CD8-positive, alpha-beta memory T cell (primary cell): ENCODE measurements around the gene CABP4. TPM values are rescaled to one million over a fixed set of nuclear protein-coding genes. Genes with fewer than 3 reads are reported as not detected.

Experiments used
- CTCF ChIA-PET: fragments of 350-600 bp; sonication (Branson Sonifier 250); formaldehyde crosslinking; loops from one replicate; lab custom pipeline; 2021; ENCODE audit warnings: antibody characterized with exemption; lab: Charles Lee
- POLR2A ChIA-PET: fragments of 350-600 bp; sonication (Branson Sonifier 250); formaldehyde crosslinking; loops from one replicate; lab custom pipeline; 2021; ENCODE audit warnings: antibody characterized with exemption; lab: Charles Lee
- DNase-seq, 5 donors: peaks; one replicate each; pipeline versions ENCODE4 v3.0.0 to v3.0.0-alpha.2; 2020 to 2022; ENCODE audit warnings: mixed read lengths in 1 of 5
- H3K27ac ChIP-seq: one replicate; pipeline ENCODE4 v1.7.0; 2013; ENCODE audit warnings: low read depth, mild to moderate bottlenecking, low read length, moderate library complexity
- H3K27me3 ChIP-seq: 2 replicates; pipeline ENCODE4 v1.7.0; 2013; ENCODE audit warnings: low read length, mild to moderate bottlenecking; ENCODE audit not compliant: insufficient read depth, poor library complexity, severe bottlenecking
- H3K36me3 ChIP-seq: 2 replicates; pipeline ENCODE4 v1.7.0; 2013; ENCODE audit warnings: mild to moderate bottlenecking, low read length, moderate library complexity; ENCODE audit not compliant: insufficient read depth
- H3K4me1 ChIP-seq: 2 replicates; pipeline ENCODE4 v1.7.0; 2013; ENCODE audit warnings: mild to moderate bottlenecking, low read length, moderate library complexity; ENCODE audit not compliant: insufficient read depth
- H3K4me3 ChIP-seq: 2 replicates; pipeline ENCODE4 v1.7.0; 2013; ENCODE audit warnings: mild to moderate bottlenecking, low read length
- H3K9me3 ChIP-seq: 2 replicates; pipeline ENCODE4 v1.7.0; 2013; ENCODE audit warnings: mild to moderate bottlenecking, low read length
- H3K27ac Mint-ChIP-seq, 8 donors: one replicate each; pipeline ENCODE4 v1.8.0; 2020 to 2021; ENCODE audit warnings: mixed read lengths in 8 of 8, mild to moderate bottlenecking in 6 of 8, inconsistent platforms in 3 of 8, moderate library complexity in 3 of 8
- H3K27me3 Mint-ChIP-seq, 2 donors: one replicate each; pipeline ENCODE4 v1.8.0; 2020 to 2021; ENCODE audit warnings: mixed read lengths in 2 of 2, mild to moderate bottlenecking in 1 of 2, moderate library complexity in 1 of 2
- H3K36me3 Mint-ChIP-seq, 3 donors: one replicate each; pipeline ENCODE4 v1.8.0; 2020 to 2021; ENCODE audit warnings: mixed read lengths in 3 of 3, inconsistent platforms in 1 of 3, mild to moderate bottlenecking in 1 of 3
- H3K4me1 Mint-ChIP-seq, 3 donors: one replicate each; pipeline ENCODE4 v1.8.0; 2020 to 2021; ENCODE audit warnings: mixed read lengths in 3 of 3, inconsistent platforms in 1 of 3, mild to moderate bottlenecking in 1 of 3
- H3K4me3 Mint-ChIP-seq, 7 donors: one replicate each; pipeline ENCODE4 v1.8.0; 2020 to 2021; ENCODE audit warnings: mixed read lengths in 7 of 7, mild to moderate bottlenecking in 6 of 7, moderate library complexity in 4 of 7, inconsistent platforms in 2 of 7
- H3K9me3 Mint-ChIP-seq, 5 donors: one replicate each; pipeline ENCODE4 v1.8.0; 2020 to 2022; ENCODE audit warnings: mixed read lengths in 5 of 5, mild to moderate bottlenecking in 3 of 5, moderate library complexity in 2 of 5, inconsistent platforms in 1 of 5
- polyA plus RNA-seq: library from polyadenylated mRNA; unstranded; fragments of 300-500 nt; fragmentation: Illumina TruSeq; gene quantifications from one replicate; pipeline ENCODE4 v1.2.3, GENCODE V29; 2021
- total RNA-seq, 2 experiments: library from RNA; stranded (reverse); gene quantifications; one replicate each; pipeline ENCODE4 v1.2.3, GENCODE V29; 2021

CABP4 gene
- total and polyA plus RNA-seq, 3 experiments from 2014 or later = 0.28 to 0.36 (median 0.33) TPM

- Mint-ChIP-seq H3K4me1 (peaks cover 75 to 84% (median 75%) of the 10 kb centered on the region in 3 donors), H3K27me3 (no peaks in the 10 kb centered on the region), H3K36me3 (peaks cover 0 to 13% (median 0%) of the 10 kb centered on the region in 3 donors), H3K27ac (peak overlapping the region; percentile 17 to 80 (median 66)), H3K4me3 (peak overlapping the region; percentile 3 to 74 (median 52)), H3K9me3 (no peaks in the 10 kb centered on the region)
- DNase-seq = no peak
- H3K27me3 ChIP-seq = no peaks in the 10 kb centered on the region
- no peak overlapping the region for H3K4me3 ChIP-seq
- ChIA-PET CTCF (interaction anchor here (0.6 to 9.8 kb wide), 7 partner anchors 10 to 136 kb away, joined by 3 to 108 read pairs (median 4); partner anchors contain the start of genes PPP1CA, PTPRCAP and TBC1D10C), POLR2A (interaction anchor here (0.6 to 4.1 kb wide), 9 partner anchors 7 to 55 kb away, joined by 3 to 30 read pairs (median 9); partner anchors contain the start of genes CABP4, PPP1CA, PTPRCAP and RAD9A)
- H3K4me1 ChIP-seq = peaks cover 89% of the 10 kb centered on the region
- H3K9me3 ChIP-seq = no peaks in the 10 kb centered on the region
- H3K27ac ChIP-seq = no peak overlapping the region
- no peaks in the 10 kb centered on the region for H3K36me3 ChIP-seq
These were observed 41.8 kb upstream of the CABP4 start for GRCh38 chr11:67413266-67413849.

- Histone ChIP-seq H3K27ac (no peak within 1 kb of the TSS), H3K4me3 (peak within 1 kb of the TSS; percentile 51), H3K4me1 (peaks cover 86% of the 10 kb centered on the region), H3K27me3 (no peaks in the 10 kb centered on the region), H3K9me3 (no peaks in the 10 kb centered on the region), H3K36me3 (no peaks in the 10 kb centered on the region)
- ChIA-PET POLR2A (interaction anchor here (1.6 to 5.9 kb wide), 5 partner anchors 13 to 92 kb away, joined by 5 to 111 read pairs (median 22); partner anchors contain the start of genes CDK2AP2, PPP1CA, PTPRCAP and RPS6KB2), CTCF (interaction anchor here (1.2 to 9.8 kb wide), 3 partner anchors 13 to 33 kb away, joined by 3 to 108 read pairs (median 6); partner anchors contain the start of genes PPP1CA, RPS6KB2 and TBC1D10C)
- peak in 1 of 5 donors; percentile 28 for DNase-seq
- H3K4me3 Mint-ChIP-seq = peak within 1 kb of the TSS; percentile 80 to 92 (median 87)
- no peaks in the 10 kb centered on the region for H3K9me3 Mint-ChIP-seq
- no peaks in the 10 kb centered on the region for H3K27me3 Mint-ChIP-seq
- H3K4me1 Mint-ChIP-seq = peaks cover 68 to 81% (median 76%) of the 10 kb centered on the region in 3 donors
- H3K36me3 Mint-ChIP-seq = peaks cover 0 to under 1% (median 0%) of the 10 kb centered on the region in 3 donors
- H3K27ac Mint-ChIP-seq = peak within 1 kb of the TSS; percentile 87 to 98 (median 93)
These were observed 39.5 kb upstream of the CABP4 start, which contains the start of gene CARNS1 for GRCh38 chr11:67415501-67416304. TSS of gene CARNS1 (plus strand) at chr11:67415678. CDS start at chr11:67416200, 522 bp downstream.

- H3K4me1 Mint-ChIP-seq = peaks cover 62 to 76% (median 70%) of the 10 kb centered on the region in 3 donors
- no peaks in the 10 kb centered on the region for H3K9me3 Mint-ChIP-seq
- peak; percentile 70 to 93 (median 84) for DNase-seq
- Histone ChIP-seq H3K9me3 (no peaks in the 10 kb centered on the region), H3K27me3 (no peaks in the 10 kb centered on the region), H3K36me3 (no peaks in the 10 kb centered on the region), H3K4me1 (peaks cover 80% of the 10 kb centered on the region), H3K27ac (peak overlapping the region; percentile 32), H3K4me3 (peak overlapping the region; percentile 43)
- ChIA-PET CTCF (interaction anchor here (1.1 to 9.8 kb wide), 5 partner anchors 12 to 59 kb away, joined by 3 to 108 read pairs (median 4); partner anchors contain the start of genes PPP1CA, PTPRCAP, RPS6KB2 and TBC1D10C), POLR2A (interaction anchor here (0.8 to 5.9 kb wide), 9 partner anchors 8 to 91 kb away, joined by 3 to 111 read pairs (median 5); partner anchors contain the start of genes AIP, CDK2AP2, PPP1CA and PTPRCAP)
- peak overlapping the region; percentile 87 to 99 (median 94) for H3K27ac Mint-ChIP-seq
- no peaks in the 10 kb centered on the region for H3K36me3 Mint-ChIP-seq
- H3K4me3 Mint-ChIP-seq = peak overlapping the region; percentile 74 to 92 (median 87)
- H3K27me3 Mint-ChIP-seq = no peaks in the 10 kb centered on the region
These were observed 38.5 kb upstream of the CABP4 start for GRCh38 chr11:67416416-67417335.

GRCh38 chr11:67417425-67417824 lies 37.7 kb upstream of the CABP4 start:
- Mint-ChIP-seq H3K27ac (peak overlapping the region in 7 of 8 donors; percentile 74 to 99 (median 89)), H3K9me3 (no peaks in the 10 kb centered on the region), H3K36me3 (no peaks in the 10 kb centered on the region), H3K4me3 (peak overlapping the region in 3 of 7 donors; percentile 65 to 85 (median 74)), H3K27me3 (no peaks in the 10 kb centered on the region), H3K4me1 (peaks cover 54 to 71% (median 63%) of the 10 kb centered on the region in 3 donors)
- Histone ChIP-seq H3K4me1 (peaks cover 73% of the 10 kb centered on the region), H3K4me3 (peak overlapping the region; percentile 43), H3K27ac (peak overlapping the region; percentile 32), H3K9me3 (no peaks in the 10 kb centered on the region), H3K27me3 (no peaks in the 10 kb centered on the region), H3K36me3 (no peaks in the 10 kb centered on the region)
- ChIA-PET CTCF (interaction anchor here (1.1 to 9.8 kb wide), 5 partner anchors 14 to 60 kb away, joined by 3 to 108 read pairs (median 5); partner anchors contain the start of genes PPP1CA, PTPRCAP and TBC1D10C), POLR2A (interaction anchor here (0.8 to 5.9 kb wide), 10 partner anchors 9 to 90 kb away, joined by 3 to 111 read pairs (median 5); partner anchors contain the start of genes AIP, CDK2AP2, PPP1CA and PTPRCAP)
- peak in 1 of 5 donors; percentile 30 for DNase-seq

- Histone ChIP-seq H3K4me3 (peak overlapping the region; percentile 58), H3K9me3 (no peaks in the 10 kb centered on the region), H3K4me1 (peaks cover 60% of the 10 kb centered on the region), H3K36me3 (no peaks in the 10 kb centered on the region), H3K27ac (no peak overlapping the region), H3K27me3 (no peaks in the 10 kb centered on the region)
- Mint-ChIP-seq H3K9me3 (no peaks in the 10 kb centered on the region), H3K27me3 (no peaks in the 10 kb centered on the region), H3K27ac (peak overlapping the region; percentile 47 to 89 (median 81)), H3K4me1 (peaks cover 48 to 66% (median 58%) of the 10 kb centered on the region in 3 donors), H3K36me3 (no peaks in the 10 kb centered on the region), H3K4me3 (peak overlapping the region; percentile 73 to 83 (median 80))
- ChIA-PET POLR2A (interaction anchor here (1.1 to 5.9 kb wide), 7 partner anchors 10 to 65 kb away, joined by 5 to 111 read pairs (median 22); partner anchors contain the start of genes POLD4, PPP1CA, PTPRCAP and RPS6KB2), CTCF (interaction anchor here (0.9 to 9.8 kb wide), 5 partner anchors 10 to 50 kb away, joined by 3 to 108 read pairs (median 6); partner anchors contain the start of genes PPP1CA, TBC1D10C and TMEM134)
- peak in 2 of 5 donors; percentile 64 to 70 for DNase-seq
These were observed 36.5 kb upstream of the CABP4 start for GRCh38 chr11:67418476-67419281.

GRCh38 chr11:67419325-67420049 lies 35.7 kb upstream of the CABP4 start:
- Mint-ChIP-seq H3K36me3 (no peaks in the 10 kb centered on the region), H3K27ac (peak overlapping the region; percentile 78 to 91 (median 86)), H3K9me3 (no peaks in the 10 kb centered on the region), H3K4me1 (peaks cover 47 to 66% (median 57%) of the 10 kb centered on the region in 3 donors), H3K27me3 (no peaks in the 10 kb centered on the region), H3K4me3 (peak overlapping the region; percentile 75 to 90 (median 83))
- Histone ChIP-seq H3K27me3 (no peaks in the 10 kb centered on the region), H3K4me3 (peak overlapping the region; percentile 58), H3K36me3 (no peaks in the 10 kb centered on the region), H3K9me3 (no peaks in the 10 kb centered on the region), H3K4me1 (peaks cover 58% of the 10 kb centered on the region), H3K27ac (no peak overlapping the region)
- DNase-seq = no peak
- CTCF ChIA-PET = interaction anchor here (0.7 to 9.8 kb wide), 6 partner anchors 11 to 74 kb away, joined by 3 to 108 read pairs (median 8); partner anchors contain the start of genes PPP1CA, PTPRCAP, TBC1D10C and TMEM134
- POLR2A ChIA-PET = interaction anchor here (0.7 to 5.9 kb wide), 8 partner anchors 9 to 66 kb away, joined by 4 to 111 read pairs (median 14); partner anchors contain the start of genes POLD4, PPP1CA, PTPRCAP and RPS6KB2
